HG03175 (cell line): Measurements from ENCODE around the gene RTN4R.

Source experiments
- ATAC-seq: cut with Tn5 transposase; IDR thresholded peaks from one replicate; pipeline ENCODE4 v1.9.1; 2021; ENCODE audit warnings: mild to moderate bottlenecking, moderate library complexity; ENCODE audit not compliant: unreplicated experiment

The RTN4R gene

GRCh38 chr22:20231514-20232236 lies 36.4 kb downstream of the RTN4R start:
- ATAC-seq, result no peak

DNA sequence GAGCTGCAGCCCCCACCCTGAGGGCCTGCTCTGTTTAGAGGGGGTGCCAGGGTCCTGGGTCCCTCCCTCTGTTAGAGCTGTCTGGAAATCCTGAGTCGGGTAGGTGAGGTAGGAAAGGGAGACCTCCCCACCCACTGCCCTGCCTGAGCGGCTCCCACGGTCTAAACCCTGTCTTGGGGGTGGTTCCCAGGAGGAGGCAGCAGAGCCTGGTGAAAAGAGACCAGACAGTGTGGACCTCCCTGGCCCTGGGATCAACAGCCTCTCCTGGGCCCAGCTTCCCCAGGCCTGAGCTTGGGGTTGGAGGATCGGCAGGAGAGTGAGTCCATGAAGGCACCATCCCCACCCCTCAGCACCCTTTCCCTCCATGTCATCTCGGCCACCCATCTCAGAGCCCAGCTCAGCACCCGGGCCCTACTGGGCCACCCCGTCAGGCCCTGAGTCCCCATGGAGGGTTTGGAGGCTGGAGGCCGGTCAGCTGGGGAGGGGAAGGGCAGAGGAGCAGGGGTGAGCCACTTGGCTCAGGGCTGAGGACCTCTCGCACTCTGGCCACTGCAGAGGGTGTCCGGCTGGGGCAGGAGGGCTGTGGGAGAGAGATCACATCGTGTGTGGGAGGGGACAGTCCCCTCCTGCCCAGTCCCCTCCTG lies 37.2 kb downstream of the RTN4R start:
- no peak for ATAC-seq

DNA sequence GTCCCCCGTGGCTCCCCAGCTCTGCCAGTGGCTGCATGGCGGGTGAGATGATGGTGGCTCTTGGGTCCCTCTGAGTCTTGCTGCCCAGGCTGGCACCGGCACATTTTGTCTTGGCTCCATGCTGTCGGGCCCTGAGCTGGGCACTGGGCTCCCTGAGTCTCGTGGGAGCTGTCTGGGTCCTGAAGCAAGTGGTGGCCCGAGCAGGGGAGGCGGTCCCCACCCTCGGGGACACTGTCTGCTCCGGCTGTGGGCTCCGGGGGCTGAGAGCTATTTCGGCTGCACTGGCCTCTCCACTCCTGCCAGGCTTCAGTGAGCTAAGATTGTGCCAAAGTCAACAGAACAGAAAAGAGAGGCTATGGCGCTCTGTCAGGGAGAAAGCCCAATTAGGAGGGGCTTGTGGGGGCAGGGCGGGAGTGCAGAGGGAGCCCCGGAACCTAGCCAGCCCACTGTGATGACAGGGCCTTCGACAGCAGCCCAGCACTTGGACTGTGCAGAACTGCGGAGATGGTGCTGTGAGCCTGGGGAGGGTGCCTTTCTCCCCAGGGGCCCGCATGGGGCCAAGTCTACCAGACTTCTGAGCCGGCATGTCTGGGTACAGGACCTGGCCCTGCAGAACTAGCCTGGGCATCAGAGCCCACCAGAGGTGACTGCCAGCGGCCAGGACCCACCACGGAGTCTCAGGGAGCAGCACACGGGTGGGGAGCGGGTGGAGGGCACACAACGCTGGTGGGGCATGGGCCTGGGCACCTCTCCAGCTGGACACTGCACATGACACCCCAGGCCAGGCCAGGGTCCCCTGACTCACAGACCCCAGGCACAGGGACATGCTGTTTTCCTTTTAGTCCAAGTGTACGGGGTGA lies 38.0 kb downstream of the RTN4R start:
- no peak for ATAC-seq

- no peak for ATAC-seq
These were observed 39.2 kb downstream of the RTN4R start for GRCh38 chr22:20228939-20229272.

DNA sequence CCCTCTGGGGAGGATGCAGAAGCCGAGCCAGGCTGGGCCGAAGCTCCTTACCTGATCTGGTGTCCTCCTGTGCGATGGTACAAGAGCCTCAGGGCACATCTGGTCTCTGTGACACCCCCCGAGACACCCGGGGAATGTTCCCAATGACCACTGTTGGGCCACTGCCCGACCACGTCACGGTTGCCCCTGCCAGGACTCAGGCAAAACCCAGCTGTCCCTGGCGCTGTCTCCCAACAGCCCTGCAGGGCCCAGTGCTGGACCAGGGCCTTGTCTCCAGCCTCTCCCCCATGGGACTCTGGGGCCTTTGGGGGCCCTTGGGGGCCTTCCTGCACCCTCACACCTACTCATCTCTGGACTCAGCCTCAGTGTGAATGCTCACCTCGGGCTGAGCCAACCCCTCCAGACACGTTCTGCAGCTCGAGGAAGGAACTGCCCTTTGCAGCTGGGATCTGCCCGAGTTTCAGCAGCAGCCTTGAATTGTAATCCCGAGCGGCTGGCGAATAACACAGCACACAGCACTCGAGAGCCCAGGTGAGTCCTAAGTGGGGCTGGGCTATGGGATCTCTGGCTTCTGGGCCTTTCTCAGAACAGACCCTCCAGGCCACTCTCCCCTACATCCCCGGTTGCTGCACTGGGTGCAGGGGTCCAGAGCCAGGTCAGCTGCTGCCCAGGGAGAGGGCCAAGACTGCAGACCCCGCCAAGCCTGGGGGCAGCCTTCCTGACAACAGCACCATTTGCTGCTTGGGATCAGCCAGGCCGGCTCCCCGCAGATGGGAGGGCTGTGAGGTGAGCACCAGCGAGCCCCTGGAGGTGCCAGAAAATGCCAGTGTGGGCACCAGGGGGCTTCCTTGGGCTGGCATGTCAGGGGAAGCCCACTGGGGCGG lies 39.8 kb downstream of the RTN4R start:
- no peak for ATAC-seq

DNA sequence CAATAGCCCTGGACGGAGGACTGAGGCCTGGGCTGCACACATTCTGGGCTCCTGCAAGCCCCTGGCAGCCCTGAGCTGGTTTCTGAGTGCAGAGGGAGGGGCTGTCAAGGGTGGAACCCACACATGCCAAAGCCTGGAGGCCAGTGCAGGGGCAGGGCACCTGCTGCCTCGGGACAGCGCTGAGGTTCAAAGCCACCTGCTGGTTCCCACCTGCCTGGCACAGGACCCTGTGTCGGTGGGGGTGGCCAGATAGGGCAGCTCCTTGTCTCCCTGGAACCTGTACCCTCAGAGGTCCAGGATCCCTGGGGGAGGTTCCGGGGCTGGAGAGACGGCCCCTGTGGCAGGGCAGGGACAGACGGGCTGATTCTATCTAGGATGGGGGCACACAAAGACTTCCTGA lies 40.8 kb downstream of the RTN4R start:
- no peak for ATAC-seq

- no peak for ATAC-seq
These were observed 41.3 kb downstream of the RTN4R start for GRCh38 chr22:20226760-20227350.

DNA sequence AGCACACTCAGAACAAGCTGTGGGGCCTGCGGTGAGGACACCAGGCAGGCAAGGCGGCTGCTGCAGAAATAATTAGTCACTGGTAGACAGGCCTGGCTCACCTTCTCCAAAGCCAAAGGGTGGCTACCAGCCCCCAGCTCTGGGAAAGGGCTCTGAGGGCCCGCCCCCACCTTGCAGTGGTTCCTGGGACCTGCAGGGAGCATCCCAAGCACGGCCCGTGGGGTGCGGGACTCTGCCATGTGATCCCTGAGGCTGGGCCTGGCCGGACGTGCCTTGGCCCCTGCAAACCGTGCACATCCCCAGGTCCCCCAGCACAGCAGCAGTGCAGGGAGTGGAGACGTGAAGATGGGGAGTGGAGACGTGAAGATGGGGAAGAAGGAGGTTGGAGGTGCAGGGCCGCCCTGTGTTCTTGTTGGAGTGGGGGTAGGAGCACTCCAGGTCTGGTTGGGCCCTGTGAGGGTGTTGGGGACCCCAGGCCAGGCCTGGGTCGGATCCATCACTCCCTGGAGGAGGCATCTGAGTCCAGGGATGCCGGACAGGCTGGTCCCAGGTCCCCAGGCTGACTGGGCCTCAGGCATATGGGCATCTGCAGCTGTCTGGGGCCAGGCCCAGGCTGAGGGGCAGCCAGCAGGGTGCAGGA lies 41.9 kb downstream of the RTN4R start:
- ATAC-seq, result no peak

GRCh38 chr22:20225693-20225966 lies 42.5 kb downstream of the RTN4R start:
- ATAC-seq, result no peak

DNA sequence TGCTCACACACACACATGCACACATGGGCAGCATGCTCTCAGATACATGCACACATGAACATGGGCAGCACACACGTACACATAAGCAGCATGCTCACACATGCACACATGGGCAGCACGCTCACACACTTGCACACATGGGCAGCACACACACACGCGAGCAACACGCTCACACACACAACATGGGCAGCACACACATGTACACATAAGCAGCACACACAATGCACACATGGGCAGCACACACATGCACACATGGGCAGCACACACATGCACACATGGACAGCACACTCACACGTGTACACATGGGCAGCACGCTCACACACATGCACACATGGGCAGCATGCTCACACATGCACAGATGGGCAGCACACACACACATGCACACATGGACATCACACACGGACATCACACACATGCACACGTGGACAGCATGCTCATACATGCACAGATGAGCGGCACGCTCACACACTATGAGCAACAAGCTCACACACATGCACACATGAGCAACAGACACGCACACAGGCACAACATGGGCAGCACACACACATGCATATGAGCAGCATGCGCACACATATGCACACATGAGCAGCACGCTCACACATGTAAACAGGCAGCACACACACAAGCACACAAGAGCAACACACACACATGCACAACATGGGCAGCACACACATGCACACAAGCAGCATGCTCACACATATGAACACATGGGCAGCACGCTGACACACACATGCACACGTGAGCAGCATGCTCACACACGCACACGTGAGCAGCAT lies 43.0 kb downstream of the RTN4R start:
- no peak for ATAC-seq

GRCh38 chr22:20224256-20224626 lies 43.9 kb downstream of the RTN4R start:
- ATAC-seq, result no peak

DNA sequence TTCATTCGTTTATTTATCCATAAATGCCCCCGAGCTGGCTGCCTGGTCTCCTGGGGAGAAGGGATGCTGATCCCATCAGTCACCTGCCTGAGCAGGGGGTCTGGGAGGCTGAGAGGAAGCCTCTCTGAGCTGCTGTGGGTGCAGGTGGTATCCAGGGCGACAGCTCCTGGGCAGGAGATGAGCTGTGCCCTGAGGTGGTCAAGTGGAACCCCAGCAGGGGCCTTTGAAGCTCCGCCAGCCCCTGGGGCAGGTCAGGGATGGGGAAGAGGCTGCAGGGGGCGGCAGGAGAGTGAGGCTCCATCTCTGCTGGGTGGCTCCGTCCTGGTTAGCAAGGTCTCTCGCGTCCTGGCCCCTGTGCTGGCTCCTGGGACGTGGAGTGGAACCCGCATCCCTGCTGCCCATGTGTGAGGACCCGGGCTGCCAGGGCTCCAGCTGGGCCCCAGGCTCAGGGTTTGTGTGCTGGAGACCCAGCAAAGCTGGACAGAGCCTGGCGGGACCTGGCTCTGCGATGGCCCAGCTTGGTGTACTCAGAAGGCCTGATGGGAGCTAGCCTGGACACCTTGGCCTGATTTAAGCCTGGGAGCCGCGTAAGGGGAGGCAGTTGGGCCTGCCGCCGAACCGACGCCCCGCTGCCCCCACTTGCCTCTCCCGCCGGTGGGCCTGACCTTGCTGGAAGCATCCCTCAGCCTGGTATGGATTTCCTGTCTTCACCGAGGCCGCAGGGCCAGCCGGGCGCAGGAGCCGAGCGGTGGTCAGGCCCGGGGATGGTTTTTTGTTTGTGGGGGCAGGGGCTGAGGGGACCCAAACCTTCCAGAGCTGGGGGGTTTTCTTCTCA lies 44.5 kb downstream of the RTN4R start:
- ATAC-seq, result no peak

- ATAC-seq, result no peak
These were observed 45.2 kb downstream of the RTN4R start for GRCh38 chr22:20222764-20223420.

DNA sequence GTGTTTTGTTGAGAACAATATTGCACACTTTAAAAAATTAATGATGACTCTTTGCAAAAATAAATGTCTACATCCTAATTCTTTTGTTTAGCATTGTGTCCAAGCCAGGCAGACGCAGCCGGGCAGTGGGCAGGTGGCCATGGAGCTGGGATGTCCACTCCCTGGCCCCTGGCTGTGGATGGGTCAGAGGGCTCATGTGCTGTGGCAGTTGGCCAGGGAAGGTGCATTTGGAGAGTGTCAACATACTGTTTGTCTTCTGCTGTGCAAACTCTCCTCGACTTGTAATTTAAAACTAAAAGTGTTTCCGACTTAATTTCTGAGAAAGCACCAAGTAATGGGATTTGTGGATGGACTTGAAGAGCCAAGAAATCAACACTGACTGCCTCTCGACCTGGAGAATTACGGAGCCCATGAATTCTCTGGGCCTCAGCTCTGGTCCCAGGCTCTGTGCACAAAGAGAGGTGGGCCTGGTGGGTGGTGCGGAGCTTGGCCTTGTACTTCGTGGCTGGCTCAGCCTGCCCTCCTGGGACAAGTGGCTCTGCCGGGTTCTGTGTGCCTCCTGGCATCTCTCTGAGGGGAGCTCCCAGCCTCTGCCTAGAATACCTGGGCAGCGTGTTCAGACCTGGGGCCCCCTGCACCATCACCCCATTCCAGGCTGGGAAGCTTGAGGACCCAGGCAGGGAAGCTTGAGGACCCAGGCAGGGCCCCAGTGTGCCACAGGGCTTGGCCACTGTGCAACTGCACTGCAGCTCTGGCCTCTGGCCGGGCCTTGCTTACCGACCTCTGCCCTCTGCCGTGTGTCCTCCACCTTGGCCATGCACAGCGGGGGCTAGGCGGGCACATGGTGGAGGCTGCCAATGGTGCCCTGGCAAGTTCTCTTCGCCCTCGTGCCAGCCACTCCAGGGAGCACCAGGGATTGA lies 46.4 kb downstream of the RTN4R start:
- no peak for ATAC-seq

DNA sequence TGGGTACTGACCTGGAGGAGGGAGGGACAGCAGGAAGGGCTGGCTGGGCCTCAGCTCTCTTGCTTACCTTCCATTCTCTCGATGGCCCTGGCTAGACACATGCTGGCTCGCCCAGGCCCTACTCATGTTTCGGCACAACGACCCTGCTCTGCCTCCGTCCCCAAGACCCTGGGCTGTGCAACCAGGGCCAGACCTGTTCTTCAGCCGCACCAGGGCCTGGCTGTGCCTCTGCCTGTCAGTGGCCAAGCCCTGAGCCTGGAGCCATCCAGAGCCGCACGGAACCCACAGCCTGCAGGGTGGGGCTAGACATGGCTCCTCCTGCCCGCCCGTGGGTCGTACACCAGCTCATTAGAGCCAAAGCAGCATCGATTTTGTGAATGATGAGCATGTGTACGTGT lies 47.5 kb downstream of the RTN4R start:
- ATAC-seq, result no peak

- no peak for ATAC-seq
These were observed 48.2 kb downstream of the RTN4R start for GRCh38 chr22:20219667-20220628.
